Heart right ventricle (tissue), 16 donors: ENCODE data around the gene ADGRD1. TPM values are rescaled to one million over a fixed set of nuclear protein-coding genes. Genes with fewer than 3 reads are reported as not detected.

ENCODE experiments used
- ATAC-seq, 8 donors: fragments of 200-7000 bp; cut with Tn5 transposase; one replicate each; pipeline ENCODE4 v1.9.1; 2020; ENCODE audit warnings: mild to moderate bottlenecking in 8 of 8, moderate library complexity in 8 of 8, moderate number of reproducible peaks in 1 of 8
- DNase-seq, 2 donors: peaks; one replicate each; pipeline ENCODE4 v3.0.0-alpha.2; 2020
- H3K27ac ChIP-seq, 10 donors: fragments of 200-600 bp; sonication (generic) in 2 of 10; one replicate each; pipeline versions ENCODE4 v1.5.0 to v1.8.0; 2020 to 2022; ENCODE audit warnings: mild to moderate bottlenecking in 3 of 10
- H3K27me3 ChIP-seq, 7 donors: fragments of 200-600 bp; one replicate each; pipeline ENCODE4 v1.8.0; 2021 to 2022; ENCODE audit warnings: mild to moderate bottlenecking in 2 of 7
- H3K36me3 ChIP-seq, 9 donors: fragments of 200-600 bp; sonication (generic) in 1 of 9; one replicate each; pipeline versions ENCODE4 v1.5.0 to v1.8.0; 2020 to 2022; ENCODE audit warnings: mild to moderate bottlenecking in 2 of 9
- H3K4me1 ChIP-seq, 9 donors: fragments of 200-600 bp; sonication (generic) in 1 of 9; one replicate each; pipeline versions ENCODE4 v1.5.0 to v1.8.0; 2020 to 2022; ENCODE audit warnings: mild to moderate bottlenecking in 4 of 9
- H3K4me3 ChIP-seq, 10 donors: fragments of 200-600 bp; sonication (generic) in 2 of 10; one replicate each; pipeline versions ENCODE4 v1.5.0 to v1.8.0; 2020 to 2022; ENCODE audit warnings: mild to moderate bottlenecking in 7 of 10, moderate library complexity in 2 of 10
- H3K9me3 ChIP-seq, 11 donors: fragments of 200-600 bp in 10 of 11; sonication (generic) in 2 of 11; one replicate each; pipeline versions ENCODE4 v1.5.0 to v1.8.0; 2013 to 2022; ENCODE audit warnings: mild to moderate bottlenecking in 2 of 11, control low read depth in 1 of 11, moderate library complexity in 1 of 11
- WGBS, 2 donors: extraction: QIAGEN DNeasy Blood & Tissue Kit; methylation state at CpG; one replicate each; pipeline ENCODE4 v1.1.7; 2013; ENCODE audit warnings: inconsistent platforms in 1 of 2; 5-methylcytosine and 5-hydroxymethylcytosine counted together
- intact Hi-C, 10 donors: fragments of 100-400 bp; cut with DNase I; formaldehyde crosslinking; loops; one replicate each; pipeline versions ENCODE4 v1.11.1 to v1.14.2; 2022
- polyA plus RNA-seq, 2 donors: library from polyadenylated mRNA; stranded (reverse); fragments of 200-250 nt; gene quantifications; one replicate each; pipeline ENCODE4 v1.2.3, GENCODE V29; 2013
- total RNA-seq, 10 donors: library from RNA; stranded (reverse); fragmentation: NEBNext Ultra II Directional in 3 of 10; extraction: Animal tissue kit (Norgen Biotek cat#: 25700) in 3 of 10; gene quantifications; one replicate each; pipeline versions ENCODE4 v1.2.1 to v1.2.4, GENCODE V29; 2021 to 2023
- TF ChIP-seq, protein P1 (sequence below), 9 donors: fragments of 200-600 bp; sonication (generic) in 2 of 9; IDR thresholded peaks; one replicate each; pipeline versions ENCODE4 v1.5.0 to v1.8.0; 2021 to 2022; ENCODE audit warnings: antibody characterized with exemption in 9 of 9, mild to moderate bottlenecking in 5 of 9, moderate library complexity in 1 of 9
- donor health status: Arrhythmogenic right ventricular cardiomyopathy.
- donor health status: ischemic (EF 13 %, LVEDD 7.1; RV severe dilation, severe dysfunction).
- donor health status: healthy with polysubstance abuse.
- donor health status: DM: no; HTN: yes; CAD: no.
- donor health status: DM: no; HTN: no; CAD: no.
- donor health status: ischemic (EF 25% LVEDD 6.9; RV normal size, moderate dysfunction).
- donor health status: ischemic (EF 25% LVEDD 5.7; RV mildly dilated, moderate dysfunction).
- donor health status: healthy.
- donor health status: DM: yes; HTN: yes; CAD: no.
- donor health status: Ischemic cardiomyopathy.
- donor health status: ischemic (EF 35%, LVEDD 5.7; RV mildly dilated, moderate dysfunction).
- donor health status: nonischemic (EF 11% LVEDD 7.7; RV severe dilation, severe dysfunction).
- donor health status: DM: yes; HTN: yes; CAD: no.
- donor health status: PGD.
- donor health status: ischemic (EF 29% LVEDD 5.4; RV normal size, mild dysfunction).
- donor health status: nonischemic (EF 23%, LVEDD 6.1; RV moderate dilation, normal function).

The ADGRD1 gene
- total and polyA plus RNA-seq, 12 donors: 16.8 to 157 (median 69.7) TPM

DNA sequence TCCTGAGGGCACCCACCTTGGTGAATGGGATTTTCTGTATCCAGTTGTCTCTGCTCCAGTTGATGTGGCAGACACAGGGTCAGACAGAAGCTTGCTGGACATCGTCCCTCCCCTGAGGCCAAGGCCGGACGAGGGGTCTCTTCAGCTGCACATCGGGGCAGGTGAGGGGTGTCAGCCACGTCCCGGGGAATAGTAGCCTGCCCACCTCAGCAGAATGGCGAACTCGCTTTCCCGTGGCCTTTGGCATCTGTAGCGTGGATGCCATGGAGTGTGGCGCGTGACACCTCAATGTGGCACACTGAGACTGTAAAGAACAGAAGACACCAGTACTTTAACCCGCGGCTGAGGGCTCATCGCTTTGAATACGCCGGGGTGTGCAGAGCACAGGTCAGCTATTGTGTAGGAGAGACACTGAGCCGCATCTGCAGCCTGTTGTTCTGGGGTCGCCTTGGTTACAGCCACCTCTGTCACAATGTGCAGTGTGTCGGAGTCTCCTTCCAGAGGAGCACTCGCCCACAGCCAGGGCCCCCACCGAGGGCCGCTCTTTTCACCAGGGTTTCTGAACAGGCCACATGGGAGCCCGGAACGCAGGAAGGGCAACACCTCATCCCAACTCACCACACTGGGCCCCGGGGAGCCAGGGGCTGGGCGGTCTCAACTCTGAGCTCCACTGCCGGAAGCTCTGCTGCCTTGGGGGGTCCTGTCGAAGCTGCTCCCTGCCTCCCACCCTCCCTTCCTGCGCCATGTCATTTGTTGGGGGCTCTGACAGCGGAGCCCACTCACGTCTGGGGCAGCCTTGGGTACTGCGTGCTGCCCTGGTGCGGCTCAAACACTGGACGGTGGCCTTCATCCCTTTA is 77.0 kb downstream of the ADGRD1 start:
- no peak for DNase-seq
- Histone ChIP-seq H3K36me3 (peaks cover 0 to 8% (median 0%) of the 10 kb centered on the region in 9 donors), H3K9me3 (no peaks in the 10 kb centered on the region), H3K4me3 (no peak overlapping the region), H3K4me1 (no peaks in the 10 kb centered on the region), H3K27ac (no peak overlapping the region), H3K27me3 (no peaks in the 10 kb centered on the region)
- intact Hi-C loops: no loop called here
- ATAC-seq: peak in 1 of 8 donors; percentile 4
- 94% methylated on average over 35 of the region's 35 CpGs for WGBS, 2 donors
- TF ChIP-seq, protein P1, sequence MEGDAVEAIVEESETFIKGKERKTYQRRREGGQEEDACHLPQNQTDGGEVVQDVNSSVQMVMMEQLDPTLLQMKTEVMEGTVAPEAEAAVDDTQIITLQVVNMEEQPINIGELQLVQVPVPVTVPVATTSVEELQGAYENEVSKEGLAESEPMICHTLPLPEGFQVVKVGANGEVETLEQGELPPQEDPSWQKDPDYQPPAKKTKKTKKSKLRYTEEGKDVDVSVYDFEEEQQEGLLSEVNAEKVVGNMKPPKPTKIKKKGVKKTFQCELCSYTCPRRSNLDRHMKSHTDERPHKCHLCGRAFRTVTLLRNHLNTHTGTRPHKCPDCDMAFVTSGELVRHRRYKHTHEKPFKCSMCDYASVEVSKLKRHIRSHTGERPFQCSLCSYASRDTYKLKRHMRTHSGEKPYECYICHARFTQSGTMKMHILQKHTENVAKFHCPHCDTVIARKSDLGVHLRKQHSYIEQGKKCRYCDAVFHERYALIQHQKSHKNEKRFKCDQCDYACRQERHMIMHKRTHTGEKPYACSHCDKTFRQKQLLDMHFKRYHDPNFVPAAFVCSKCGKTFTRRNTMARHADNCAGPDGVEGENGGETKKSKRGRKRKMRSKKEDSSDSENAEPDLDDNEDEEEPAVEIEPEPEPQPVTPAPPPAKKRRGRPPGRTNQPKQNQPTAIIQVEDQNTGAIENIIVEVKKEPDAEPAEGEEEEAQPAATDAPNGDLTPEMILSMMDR (IDR thresholded peaks at IDR 0.05): no peak

GRCh38 chr12:131032082-131032750 is 78.5 kb downstream of the ADGRD1 start:
- intact Hi-C loops: no loop called here
- H3K36me3 ChIP-seq: peaks cover 0 to 8% (median 0%) of the 10 kb centered on the region in 9 donors
- TF ChIP-seq, protein P1 (IDR thresholded peaks at IDR 0.05): no peak
- no peaks in the 10 kb centered on the region for H3K27me3 ChIP-seq
- no peak overlapping the region for H3K4me3 ChIP-seq
- no peaks in the 10 kb centered on the region for H3K9me3 ChIP-seq
- WGBS, 2 donors: 85 to 88% methylated on average over 28 of the region's 28 CpGs
- H3K27ac ChIP-seq: no peak overlapping the region
- DNase-seq (no peak), ATAC-seq (no peak)
- H3K4me1 ChIP-seq: no peaks in the 10 kb centered on the region

DNA sequence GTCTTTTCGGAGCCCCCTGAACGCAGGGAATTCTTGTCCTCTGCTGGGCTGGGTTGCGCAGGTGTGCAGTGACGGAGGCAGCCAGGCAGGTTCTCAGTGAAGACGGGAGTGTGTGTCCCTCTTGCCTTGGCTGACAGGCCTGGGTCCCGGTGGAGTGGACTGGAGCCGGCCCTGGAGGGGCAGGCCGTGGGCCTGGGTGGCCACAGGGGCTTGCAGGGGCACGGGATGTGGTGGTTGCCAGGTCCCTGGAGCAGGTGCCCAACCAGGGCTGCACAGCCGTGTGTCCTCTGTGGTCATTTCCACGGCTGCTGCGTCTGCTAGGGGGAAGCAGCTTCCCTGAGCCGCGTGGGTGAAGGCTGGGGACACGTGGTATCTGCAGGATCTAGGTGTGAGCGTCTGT is 79.8 kb downstream of the ADGRD1 start:
- H3K9me3 ChIP-seq: no peaks in the 10 kb centered on the region
- peaks cover 0 to 8% (median 0%) of the 10 kb centered on the region in 9 donors for H3K36me3 ChIP-seq
- no peak for DNase-seq
- H3K27me3 ChIP-seq: no peaks in the 10 kb centered on the region
- peak in 2 of 8 donors; percentile 2 to 23 for ATAC-seq
- TF ChIP-seq, protein P1 (IDR thresholded peaks at IDR 0.05): no peak
- H3K4me1 ChIP-seq: no peaks in the 10 kb centered on the region
- H3K4me3 ChIP-seq: no peak overlapping the region
- H3K27ac ChIP-seq: no peak overlapping the region
- intact Hi-C loops: no loop called here
- WGBS, 2 donors: 85 to 91% methylated on average over 16 of the region's 16 CpGs

GRCh38 chr12:131033886-131034482 is 80.3 kb downstream of the ADGRD1 start:
- no peaks in the 10 kb centered on the region for H3K9me3 ChIP-seq
- H3K36me3 ChIP-seq: peaks cover 0 to 8% (median 0%) of the 10 kb centered on the region in 9 donors
- intact Hi-C loops: no loop called here
- H3K4me3 ChIP-seq: no peak overlapping the region
- TF ChIP-seq, protein P1 (IDR thresholded peaks at IDR 0.05): no peak
- 91 to 94% methylated on average over 30 of the region's 30 CpGs for WGBS, 2 donors
- H3K27me3 ChIP-seq: no peaks in the 10 kb centered on the region
- H3K27ac ChIP-seq: no peak overlapping the region
- DNase-seq (no peak), ATAC-seq (no peak)
- no peaks in the 10 kb centered on the region for H3K4me1 ChIP-seq
